Common myeloid progenitor, CD34-positive (primary cell): ENCODE measurements around the gene BATF3.

Experiments
- CTCF ChIA-PET: fragments of 350-600 bp; sonication (Branson Sonifier 250); formaldehyde crosslinking; loops from one replicate; lab custom pipeline; 2021; ENCODE audit warnings: antibody characterized with exemption; lab: Charles Lee
- POLR2A ChIA-PET: fragments of 350-600 bp; sonication (Branson Sonifier 250); formaldehyde crosslinking; loops from one replicate; lab custom pipeline; 2021; ENCODE audit warnings: antibody characterized with exemption; lab: Charles Lee
- DNase-seq, 3 donors: peaks; one replicate each; pipeline versions ENCODE4 v3.0.0 to v3.0.0-alpha.2; 2013
- H3K27ac ChIP-seq, 2 experiments: 1 replicate in 1 of 2; 2 replicates in 1 of 2; pipeline ENCODE4 v1.7.0; 2013; ENCODE audit warnings: inconsistent platforms in 2 of 2, low read length in 2 of 2, mild to moderate bottlenecking in 2 of 2, low read depth in 1 of 2, moderate library complexity in 1 of 2; ENCODE audit not compliant: severe bottlenecking in 2 of 2, insufficient read depth in 1 of 2, poor library complexity in 1 of 2
- H3K27me3 ChIP-seq, 5 experiments: replicated peaks in 2 of 5; 1 replicate in 3 of 5; 2 replicates in 2 of 5; pipeline versions ENCODE4 v1.6.1 to v1.7.0; 2013; ENCODE audit warnings: low read length in 4 of 5, mild to moderate bottlenecking in 2 of 5, moderate library complexity in 2 of 5, inconsistent platforms in 1 of 5; ENCODE audit not compliant: insufficient read depth in 5 of 5, control insufficient read depth in 4 of 5
- H3K36me3 ChIP-seq, 4 experiments: 1 replicate in 2 of 4; 2 replicates in 2 of 4; pipeline versions ENCODE4 v1.6.1 to v1.7.0; 2013; ENCODE audit warnings: low read length in 3 of 4, control low read depth in 1 of 4, mild to moderate bottlenecking in 1 of 4; ENCODE audit not compliant: control insufficient read depth in 4 of 4, insufficient read depth in 4 of 4
- H3K4me1 ChIP-seq, 4 experiments: 1 replicate in 3 of 4; 2 replicates in 1 of 4; pipeline versions ENCODE4 v1.6.1 to v1.7.1; 2013; ENCODE audit warnings: low read length in 3 of 4, mild to moderate bottlenecking in 3 of 4, control low read depth in 1 of 4, inconsistent platforms in 1 of 4, moderate library complexity in 1 of 4; ENCODE audit not compliant: control insufficient read depth in 4 of 4, insufficient read depth in 4 of 4; ENCODE audit errors: control extremely low read depth in 1 of 4
- H3K4me3 ChIP-seq, 7 experiments: 1 replicate in 4 of 7; 2 replicates in 3 of 7; pipeline versions ENCODE4 v1.5.1 to v1.7.0; 2013; ENCODE audit warnings: mild to moderate bottlenecking in 7 of 7, low read length in 6 of 7, moderate library complexity in 6 of 7, inconsistent platforms in 2 of 7, low read depth in 2 of 7, control low read depth in 1 of 7; ENCODE audit not compliant: insufficient read depth in 4 of 7, control insufficient read depth in 1 of 7; ENCODE audit errors: extremely low read depth in 1 of 7
- H3K9me3 ChIP-seq, 5 experiments: 1 replicate in 4 of 5; 2 replicates in 1 of 5; pipeline versions ENCODE4 v1.6.1 to v1.7.1; 2013; ENCODE audit warnings: low read length in 4 of 5, mild to moderate bottlenecking in 2 of 5, inconsistent platforms in 1 of 5, low read depth in 1 of 5, moderate library complexity in 1 of 5; ENCODE audit not compliant: control insufficient read depth in 4 of 5, insufficient read depth in 2 of 5; ENCODE audit errors: control extremely low read depth in 1 of 5
- WGBS: methylation state at CpG from one replicate; pipeline ENCODE4 v1.1.5; 2013; ENCODE audit not compliant: insufficient coverage; 5-methylcytosine and 5-hydroxymethylcytosine counted together

Gene BATF3

DNA sequence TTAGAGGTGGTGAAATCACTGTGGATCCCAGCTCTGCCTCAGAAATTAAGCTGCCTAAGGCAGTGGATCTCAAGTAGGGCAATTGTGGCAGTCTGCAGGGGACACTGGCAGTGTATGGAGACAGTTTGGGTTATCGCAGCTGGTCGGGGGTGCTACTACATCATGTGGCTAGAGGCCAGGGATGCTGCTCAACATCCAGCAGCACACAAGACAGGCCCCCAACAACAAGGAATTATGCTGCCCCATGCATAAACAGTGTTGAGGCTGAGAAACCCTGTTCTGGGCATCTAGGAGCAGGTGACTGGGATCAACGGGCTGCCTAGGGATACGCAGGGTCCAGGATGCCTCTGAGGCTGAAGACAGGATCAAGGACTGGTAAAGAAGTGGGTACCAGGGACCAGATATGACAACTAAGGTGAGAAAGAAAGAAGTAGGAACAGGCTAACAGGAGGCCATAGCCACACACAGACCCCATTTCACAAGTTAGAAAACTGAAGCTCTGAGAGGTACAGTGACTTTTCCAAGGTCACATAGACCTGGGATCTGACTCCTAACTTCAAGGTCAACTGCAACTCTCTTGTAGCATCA lies 8.7 kb downstream of the BATF3 start:
- Histone ChIP-seq H3K27me3 (peaks cover 0 to 2% (median 0%) of the 10 kb centered on the region in 5 experiments), H3K36me3 (no peaks in the 10 kb centered on the region), H3K4me3 (no peak overlapping the region), H3K4me1 (no peaks in the 10 kb centered on the region), H3K9me3 (no peaks in the 10 kb centered on the region), H3K27ac (no peak overlapping the region)
- no peak for DNase-seq
- ChIA-PET CTCF (interaction anchor here (1.0 kb wide), 1 partner anchor 14 kb away, joined by 6 read pairs; no protein-coding TSS in a partner anchor), POLR2A (no interaction called here)
- 94% methylated on average over 3 of the region's 4 CpGs for WGBS

DNA sequence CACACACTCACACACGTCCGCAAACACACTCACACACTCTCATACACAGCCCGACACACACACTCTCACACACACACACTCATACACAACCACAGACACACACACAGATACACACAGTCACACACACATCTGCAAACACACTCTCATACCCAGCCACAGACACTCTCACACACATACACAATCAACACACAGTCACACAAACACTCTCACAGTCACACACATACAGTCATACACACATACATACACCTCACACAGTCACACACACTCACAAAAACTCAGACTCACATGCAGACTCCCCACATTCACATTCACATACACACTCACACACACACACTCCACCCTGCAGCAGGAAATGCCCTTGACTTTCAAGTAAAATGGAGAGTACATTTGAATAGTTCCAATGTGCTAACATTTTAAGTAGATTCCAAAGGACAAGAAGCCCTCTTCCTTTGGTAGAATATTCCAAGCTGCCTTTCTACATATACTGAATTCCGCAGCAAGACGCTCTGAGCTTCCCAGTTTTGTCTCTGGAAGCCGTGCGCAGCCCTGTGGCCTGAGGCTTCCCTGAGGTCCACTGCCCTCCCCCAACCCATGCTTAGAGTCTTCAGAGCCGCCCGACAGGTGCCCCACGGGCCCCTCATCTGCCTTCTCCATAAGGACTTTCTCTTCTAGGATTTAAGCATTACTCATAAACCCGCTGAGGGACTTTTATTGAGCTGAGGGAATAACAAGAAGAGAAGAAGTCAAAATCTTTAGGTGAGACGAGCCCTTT lies 9.7 kb downstream of the BATF3 start:
- Histone ChIP-seq H3K27me3 (peaks cover 0 to 2% (median 0%) of the 10 kb centered on the region in 5 experiments), H3K27ac (no peak overlapping the region), H3K36me3 (no peaks in the 10 kb centered on the region), H3K9me3 (no peaks in the 10 kb centered on the region), H3K4me1 (no peaks in the 10 kb centered on the region), H3K4me3 (no peak overlapping the region)
- POLR2A ChIA-PET: no interaction called here
- CTCF ChIA-PET: interaction anchor here (1.0 kb wide), 1 partner anchor 13 kb away, joined by 6 read pairs; no protein-coding TSS in a partner anchor
- WGBS: 97% methylated on average over 10 of the region's 12 CpGs
- DNase-seq: no peak

DNA sequence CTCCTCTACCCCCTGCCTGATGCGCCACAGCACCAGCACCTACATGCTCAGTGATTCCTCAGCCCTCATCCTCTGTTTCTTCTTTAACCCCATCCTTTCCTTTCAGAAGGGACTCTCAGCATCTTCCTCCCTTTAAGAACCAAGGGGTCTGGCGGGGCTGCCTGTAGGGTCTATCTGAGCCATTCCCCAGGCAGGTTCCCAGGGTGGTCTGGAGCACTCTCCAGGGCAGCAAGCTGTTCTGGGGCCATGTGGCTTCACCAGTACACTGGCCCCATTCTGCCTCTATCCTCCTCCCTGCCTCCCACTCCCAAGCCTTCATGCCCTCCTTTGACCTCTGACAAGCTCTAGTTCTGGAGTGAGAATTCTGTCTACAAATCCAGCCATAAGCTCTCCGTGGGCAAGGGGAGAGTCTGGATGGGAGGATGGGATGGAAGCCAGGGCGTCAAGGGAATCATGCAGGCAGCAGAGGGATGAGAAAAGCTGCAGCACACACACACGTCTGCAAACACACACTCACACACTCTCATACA lies 10.4 kb downstream of the BATF3 start:
- no peaks in the 10 kb centered on the region for H3K9me3 ChIP-seq
- peaks cover 0 to 3% (median 0%) of the 10 kb centered on the region in 4 experiments for H3K4me1 ChIP-seq
- no peak overlapping the region for H3K27ac ChIP-seq
- no peaks in the 10 kb centered on the region for H3K36me3 ChIP-seq
- 93% methylated on average over 2 of the region's 5 CpGs for WGBS
- no peak for DNase-seq
- H3K27me3 ChIP-seq: peaks cover 0 to 2% (median 0%) of the 10 kb centered on the region in 5 experiments
- no peak overlapping the region for H3K4me3 ChIP-seq
- CTCF ChIA-PET: no interaction called here
- POLR2A ChIA-PET: no interaction called here

DNA sequence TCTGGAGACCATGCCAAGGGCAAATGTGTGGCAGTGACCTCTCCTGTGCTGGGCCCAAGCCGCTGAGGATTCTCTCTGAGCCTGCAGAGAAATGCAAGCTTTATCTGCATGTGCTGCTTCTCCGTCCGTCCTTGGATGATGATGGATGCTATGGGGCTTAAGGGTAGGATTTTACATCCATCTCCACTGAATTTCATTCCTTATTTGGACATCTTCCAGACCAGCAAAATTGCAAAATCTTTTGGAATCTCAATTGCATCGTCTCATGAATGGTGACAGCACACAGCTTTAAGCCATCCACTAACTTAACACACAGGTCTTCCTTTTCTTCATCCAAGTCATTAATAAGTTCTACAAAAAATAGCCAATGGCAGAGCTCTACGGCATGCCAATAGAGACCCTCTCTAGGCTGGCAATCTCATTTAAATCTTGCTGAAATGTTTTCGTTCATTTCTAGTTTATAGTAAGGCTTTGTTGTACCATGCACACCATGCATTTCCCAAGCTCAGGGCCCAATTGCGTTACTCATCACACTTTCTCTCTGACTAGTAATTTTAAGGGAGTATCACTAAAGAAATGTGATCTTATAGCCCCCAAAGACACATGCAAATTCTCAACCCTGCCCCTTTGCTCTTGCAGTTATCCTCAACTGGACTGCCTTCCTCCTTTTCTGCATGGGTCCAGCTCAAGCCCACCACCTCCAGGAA lies 11.1 kb downstream of the BATF3 start:
- 95% methylated on average over 3 of the region's 7 CpGs for WGBS
- H3K27ac ChIP-seq: no peak overlapping the region
- ChIA-PET POLR2A (no interaction called here), CTCF (no interaction called here)
- no peak for DNase-seq
- no peaks in the 10 kb centered on the region for H3K36me3 ChIP-seq
- peaks cover 0 to 11% (median 1%) of the 10 kb centered on the region in 4 experiments for H3K4me1 ChIP-seq
- no peaks in the 10 kb centered on the region for H3K9me3 ChIP-seq
- H3K27me3 ChIP-seq: peaks cover 0 to 2% (median 0%) of the 10 kb centered on the region in 5 experiments
- H3K4me3 ChIP-seq: no peak overlapping the region

DNA sequence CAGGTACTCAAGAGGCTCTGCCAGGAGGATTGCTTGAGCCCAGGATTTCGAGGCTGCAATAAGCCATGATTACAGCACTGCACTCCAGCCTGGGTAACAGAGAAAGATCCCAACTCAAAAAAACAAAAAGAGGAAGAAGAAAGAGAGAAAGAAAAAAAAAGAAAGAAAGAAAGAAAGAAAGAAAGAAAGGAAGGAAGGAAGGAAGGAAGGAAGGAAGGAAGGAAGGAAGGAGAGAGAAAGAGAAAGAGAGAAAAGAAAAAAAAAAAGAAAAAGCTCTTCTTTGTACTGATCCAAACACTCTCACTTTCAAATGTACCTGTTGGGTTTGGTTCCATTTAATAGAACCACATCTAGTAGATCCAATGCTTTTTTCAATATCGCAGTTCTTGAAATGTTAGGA lies 11.8 kb downstream of the BATF3 start:
- no peaks in the 10 kb centered on the region for H3K36me3 ChIP-seq
- no CpG with 5 or more reads among the region's 2 CpGs for WGBS
- H3K4me3 ChIP-seq: no peak overlapping the region
- CTCF ChIA-PET: interaction anchor here (2.1 kb wide), 1 partner anchor 211 kb away, joined by 4 read pairs; no protein-coding TSS in a partner anchor
- no peaks in the 10 kb centered on the region for H3K9me3 ChIP-seq
- POLR2A ChIA-PET: no interaction called here
- peaks cover 0 to 2% (median 0%) of the 10 kb centered on the region in 5 experiments for H3K27me3 ChIP-seq
- H3K27ac ChIP-seq: no peak overlapping the region
- H3K4me1 ChIP-seq: peaks cover 0 to 17% (median 4%) of the 10 kb centered on the region in 4 experiments
- DNase-seq: no peak

DNA sequence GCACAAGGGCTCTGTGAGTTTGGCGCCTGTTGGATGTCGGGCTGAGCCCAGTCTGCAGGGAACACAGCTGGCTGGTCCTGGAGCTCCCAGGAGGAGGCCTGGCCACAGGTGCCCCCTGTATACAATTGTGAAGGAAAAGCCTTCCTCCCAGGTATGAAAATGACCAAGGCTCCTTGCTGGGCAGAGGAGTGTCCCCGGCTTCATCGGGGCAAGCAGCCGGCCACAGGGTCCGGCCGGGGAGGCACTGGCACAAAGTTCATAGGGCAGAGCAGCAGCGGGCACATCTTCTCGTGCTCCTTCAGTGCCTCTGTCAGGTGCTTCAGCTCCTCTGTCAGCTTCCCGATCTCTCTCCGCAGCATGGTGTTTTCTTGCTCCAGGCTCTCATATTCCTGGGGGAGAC lies 13.0 kb downstream of the BATF3 start:
- DNase-seq: no peak
- no peaks in the 10 kb centered on the region for H3K9me3 ChIP-seq
- over 99% methylated on average over 11 of the region's 11 CpGs for WGBS
- H3K4me3 ChIP-seq: no peak overlapping the region
- ChIA-PET CTCF (interaction anchor here (2.1 kb wide), 1 partner anchor 210 kb away, joined by 4 read pairs; no protein-coding TSS in a partner anchor), POLR2A (no interaction called here)
- H3K27me3 ChIP-seq: peaks cover 0 to 2% (median 0%) of the 10 kb centered on the region in 5 experiments
- no peaks in the 10 kb centered on the region for H3K36me3 ChIP-seq
- H3K27ac ChIP-seq: no peak overlapping the region
- H3K4me1 ChIP-seq: peaks cover 3 to 23% (median 4%) of the 10 kb centered on the region in 4 experiments
